Endothelial cell of umbilical vein (primary cell): ENCODE data around the gene PLCXD3. TPM values are rescaled to one million over a fixed set of nuclear protein-coding genes. Genes with fewer than 3 reads are reported as not detected.
"Not testable (repeated sequence)": the region's sequence is repeated elsewhere in the genome, so short reads cannot be mapped to it uniquely, and the experiment has no call there.

Experiments
- BruUV-seq: library from RNA; stranded (reverse); fragments of 400-500 nt; replicated peaks from 2 replicates; lab custom pipeline; 2021; lab: Mats Ljungman, UMichigan
- CTCF ChIA-PET: fragments of 300-600, 350-600 bp; sonication (Branson Sonifier 250); formaldehyde crosslinking; loops from one replicate; lab custom pipeline; 2021; ENCODE audit warnings: antibody characterized with exemption, inconsistent platforms; lab: Charles Lee
- POLR2A ChIA-PET: fragments of 300-600, 350-600 bp; sonication (Branson Sonifier 250); formaldehyde crosslinking; loops from one replicate; lab custom pipeline; 2021; ENCODE audit warnings: antibody characterized with exemption, inconsistent platforms; lab: Charles Lee
- DNase-seq: peaks from one replicate; pipeline ENCODE4 v3.0.0-alpha.2; 2011; ENCODE audit warnings: low read depth, low spot score
- FAIRE-seq: peaks from 2 replicates; lab custom pipeline; 2011; peaks lifted over from hg19 to GRCh38; lab: Jason Lieb, UNC
- H2AFZ ChIP-seq: 2 replicates; pipeline ENCODE4 v1.6.0; 2012; ENCODE audit warnings: low read depth, low read length, control low read depth, inconsistent platforms
- H3K27ac ChIP-seq: 2 replicates; pipeline ENCODE4 v1.5.1; 2011; ENCODE audit warnings: low read depth, mild to moderate bottlenecking, control low read depth, low read length, moderate library complexity; ENCODE audit not compliant: insufficient read depth
- H3K27me3 ChIP-seq, 2 experiments: 2 replicates each; pipeline versions ENCODE4 v1.6.0 to v1.6.1; 2011; ENCODE audit warnings: low read length in 2 of 2, mixed read lengths in 1 of 2; ENCODE audit not compliant: control insufficient read depth in 2 of 2, insufficient read depth in 2 of 2
- H3K36me3 ChIP-seq, 2 experiments: 2 replicates in 1 of 2; 3 replicates in 1 of 2; pipeline ENCODE4 v1.5.1; 2011; ENCODE audit warnings: low read length in 2 of 2, mild to moderate bottlenecking in 1 of 2, moderate library complexity in 1 of 2; ENCODE audit not compliant: control insufficient read depth in 2 of 2, insufficient read depth in 2 of 2; ENCODE audit errors: extremely low read depth in 1 of 2
- H3K4me1 ChIP-seq: 3 replicates; pipeline ENCODE4 v1.5.1; 2011; ENCODE audit warnings: mild to moderate bottlenecking, low read length; ENCODE audit not compliant: control insufficient read depth, insufficient read depth; ENCODE audit errors: extremely low read depth
- H3K4me2 ChIP-seq: 2 replicates; pipeline ENCODE4 v1.6.1; 2011; ENCODE audit warnings: low read length, control low read depth, mixed read lengths; ENCODE audit not compliant: insufficient read depth
- H3K4me3 ChIP-seq, 3 experiments: fragments of 200-600 bp in 1 of 3; sonication (generic), shearing (Covaris generic) in 1 of 3; replicated peaks in 1 of 3; 2 replicates each; pipeline ENCODE4 v1.5.1; 2011 to 2016; ENCODE audit warnings: control low read depth in 3 of 3, low read length in 3 of 3, mild to moderate bottlenecking in 2 of 3, inconsistent platforms in 1 of 3, low read depth in 1 of 3, moderate library complexity in 1 of 3; ENCODE audit not compliant: insufficient read depth in 1 of 3
- H3K79me2 ChIP-seq: 2 replicates; pipeline ENCODE4 v1.6.0; 2012; ENCODE audit warnings: low read length, inconsistent platforms; ENCODE audit not compliant: control insufficient read depth, insufficient read depth
- H3K9ac ChIP-seq: replicated peaks from 2 replicates; pipeline ENCODE3; 2011; ENCODE audit warnings: low read length, control low read depth; ENCODE audit not compliant: insufficient read depth; ENCODE audit errors: extremely low read depth
- H3K9me1 ChIP-seq: replicated peaks from 3 replicates; pipeline ENCODE4 v1.6.0; 2011; ENCODE audit warnings: mild to moderate bottlenecking, low read length; ENCODE audit not compliant: control insufficient read depth, insufficient read depth; ENCODE audit errors: extremely low read depth
- H3K9me3 ChIP-seq: replicated peaks from 2 replicates; pipeline ENCODE4 v1.5.1; 2012; ENCODE audit warnings: low read length, inconsistent platforms; ENCODE audit not compliant: control insufficient read depth, insufficient read depth
- H4K20me1 ChIP-seq: replicated peaks from 2 replicates; pipeline ENCODE3; 2011; ENCODE audit warnings: mild to moderate bottlenecking, low read length; ENCODE audit not compliant: control insufficient read depth, insufficient read depth; ENCODE audit errors: extremely low read depth
- EZH2 ChIP-seq: IDR thresholded peaks from 2 replicates; pipeline ENCODE4 v1.6.1; 2012; ENCODE audit warnings: borderline replicate concordance, low read depth, mild to moderate bottlenecking, moderate library complexity, low read length, inconsistent platforms; ENCODE audit not compliant: severe bottlenecking
- FOS ChIP-seq: IDR thresholded peaks from 2 replicates; pipeline ENCODE4 v1.6.1; 2011; ENCODE audit warnings: mild to moderate bottlenecking, low read length, moderate library complexity, borderline replicate concordance; ENCODE audit not compliant: insufficient read depth
- GATA2 ChIP-seq: IDR thresholded peaks from 2 replicates; pipeline ENCODE4 v1.7.0; 2011; ENCODE audit warnings: low read depth, mild to moderate bottlenecking, moderate library complexity, mixed read lengths, low read length; ENCODE audit not compliant: insufficient read length, insufficient read depth
- JUN ChIP-seq: IDR thresholded peaks from 2 replicates; pipeline ENCODE4 v1.6.1; 2011; ENCODE audit warnings: borderline replicate concordance, low read depth; ENCODE audit not compliant: insufficient read length, insufficient read depth
- MYC ChIP-seq: IDR thresholded peaks from one replicate; pipeline ENCODE4 v1.6.1; 2011; ENCODE audit warnings: mild to moderate bottlenecking, low read depth, low read length
- POLR2A ChIP-seq: IDR thresholded peaks from 2 replicates; pipeline ENCODE4 v1.6.1; 2012; ENCODE audit warnings: low read depth, mild to moderate bottlenecking, control low read depth, low read length
- POLR2AphosphoS5 ChIP-seq: IDR thresholded peaks from 2 replicates; pipeline ENCODE4 v1.6.1; 2012; ENCODE audit warnings: low read depth, mild to moderate bottlenecking, control low read depth, low read length, moderate library complexity; ENCODE audit not compliant: insufficient read depth
- dilution Hi-C: fragments of 300-500 bp; cut with MboI; formaldehyde crosslinking; loops from one replicate; pipeline ENCODE4 v1.15.0; 2019; ENCODE audit warnings: low sequenced_read_pairs; ENCODE audit not compliant: extremely low pct_ligation_motif_present
- intact Hi-C: fragments of 100-400 bp; cut with micrococcal nuclease; formaldehyde crosslinking; loops from one replicate; pipeline ENCODE4 v1.10.0; 2022
- polyA plus RNA-seq, 4 experiments: library from polyadenylated mRNA; depleted of rRNA in 3 of 4; stranded (reverse) in 3 of 4; unstranded in 1 of 4; fragments of >200 nt; gene quantifications; 2 replicates each; pipeline versions ENCODE4 v1.2.1 to v1.2.3, GENCODE V29; 2011 to 2012; ENCODE audit warnings: missing spikeins in 1 of 4
- total RNA-seq: library from RNA; stranded (reverse); gene quantifications from 2 replicates; pipeline ENCODE4 v1.2.3, GENCODE V29; 2021
- TF ChIP-seq, protein P1 (sequence below), 2 donors: IDR thresholded peaks; 1 replicate in 1 of 2; 2 replicates in 1 of 2; pipeline ENCODE4 v1.5.1; 2011; ENCODE audit warnings: low read length in 2 of 2, mild to moderate bottlenecking in 2 of 2, moderate library complexity in 2 of 2, control low read depth in 1 of 2, inconsistent platforms in 1 of 2, low read depth in 1 of 2; ENCODE audit not compliant: insufficient read depth in 1 of 2; ENCODE audit errors: extremely low read depth in 1 of 2
- TF ChIP-seq, protein P2 (sequence below): IDR thresholded peaks from 2 replicates; pipeline ENCODE4 v1.6.1; 2011; ENCODE audit not compliant: insufficient read depth, insufficient read length

The PLCXD3 gene
- total and polyA plus RNA-seq, 2 donors (not counting 3 experiments of a cell fraction or from before 2014, with no cell fraction given): not detected

DNA sequence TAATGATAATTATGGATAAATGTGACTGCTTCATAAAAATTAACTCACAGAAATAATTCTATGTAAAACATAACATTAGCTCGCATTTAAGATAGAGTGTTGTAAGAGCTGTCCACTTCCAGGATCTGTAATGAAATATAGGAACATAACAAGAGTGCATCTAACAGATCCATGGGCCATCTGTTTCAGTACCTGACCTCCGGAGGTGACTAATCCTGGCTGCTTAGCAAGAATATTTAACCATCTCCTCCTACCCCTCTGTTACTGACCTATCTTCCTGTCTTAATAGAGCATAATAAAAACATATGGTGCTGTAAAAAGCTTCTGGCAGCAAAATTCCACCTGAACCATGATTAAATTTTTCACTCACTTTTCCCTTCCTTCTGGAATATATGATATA is 7.1 kb downstream of the PLCXD3 start:
- H3K4me1 ChIP-seq: no peaks in the 10 kb centered on the region
- H3K9me3 ChIP-seq: no peaks in the 10 kb centered on the region
- no peaks in the 10 kb centered on the region for H3K9me1 ChIP-seq
- no peak overlapping the region for H3K4me3 ChIP-seq
- H3K27me3 ChIP-seq: no peaks in the 10 kb centered on the region
- CTCF ChIA-PET: no interaction called here
- no peaks in the 10 kb centered on the region for H4K20me1 ChIP-seq
- H3K9ac ChIP-seq: no peak overlapping the region
- no peak overlapping the region for H2AFZ ChIP-seq
- FAIRE-seq (no peak), DNase-seq (no peak)
- POLR2A ChIA-PET: no interaction called here
- intact Hi-C loops: no loop called here
- TF ChIP-seq EZH2 (no peak), MYC (no peak), POLR2AphosphoS5 (no peak), FOS (no peak), JUN (no peak), GATA2 (no peak), POLR2A (no peak)
- TF ChIP-seq, protein P1, sequence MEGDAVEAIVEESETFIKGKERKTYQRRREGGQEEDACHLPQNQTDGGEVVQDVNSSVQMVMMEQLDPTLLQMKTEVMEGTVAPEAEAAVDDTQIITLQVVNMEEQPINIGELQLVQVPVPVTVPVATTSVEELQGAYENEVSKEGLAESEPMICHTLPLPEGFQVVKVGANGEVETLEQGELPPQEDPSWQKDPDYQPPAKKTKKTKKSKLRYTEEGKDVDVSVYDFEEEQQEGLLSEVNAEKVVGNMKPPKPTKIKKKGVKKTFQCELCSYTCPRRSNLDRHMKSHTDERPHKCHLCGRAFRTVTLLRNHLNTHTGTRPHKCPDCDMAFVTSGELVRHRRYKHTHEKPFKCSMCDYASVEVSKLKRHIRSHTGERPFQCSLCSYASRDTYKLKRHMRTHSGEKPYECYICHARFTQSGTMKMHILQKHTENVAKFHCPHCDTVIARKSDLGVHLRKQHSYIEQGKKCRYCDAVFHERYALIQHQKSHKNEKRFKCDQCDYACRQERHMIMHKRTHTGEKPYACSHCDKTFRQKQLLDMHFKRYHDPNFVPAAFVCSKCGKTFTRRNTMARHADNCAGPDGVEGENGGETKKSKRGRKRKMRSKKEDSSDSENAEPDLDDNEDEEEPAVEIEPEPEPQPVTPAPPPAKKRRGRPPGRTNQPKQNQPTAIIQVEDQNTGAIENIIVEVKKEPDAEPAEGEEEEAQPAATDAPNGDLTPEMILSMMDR (IDR thresholded peaks at IDR 0.05; ENCODE audit: extremely low read depth in 1 of 2, insufficient read depth in 1 of 2, low read depth in 1 of 2, low read length in 2 of 2): no peak
- TF ChIP-seq, protein P2, sequence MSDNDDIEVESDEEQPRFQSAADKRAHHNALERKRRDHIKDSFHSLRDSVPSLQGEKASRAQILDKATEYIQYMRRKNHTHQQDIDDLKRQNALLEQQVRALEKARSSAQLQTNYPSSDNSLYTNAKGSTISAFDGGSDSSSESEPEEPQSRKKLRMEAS: no peak
- H3K4me2 ChIP-seq: no peak overlapping the region
- dilution Hi-C loops: no loop called here
- H3K36me3 ChIP-seq: no peaks in the 10 kb centered on the region
- no peak overlapping the region for H3K27ac ChIP-seq
- BruUV-seq: no TSS peak
- H3K79me2 ChIP-seq: no peaks in the 10 kb centered on the region

DNA sequence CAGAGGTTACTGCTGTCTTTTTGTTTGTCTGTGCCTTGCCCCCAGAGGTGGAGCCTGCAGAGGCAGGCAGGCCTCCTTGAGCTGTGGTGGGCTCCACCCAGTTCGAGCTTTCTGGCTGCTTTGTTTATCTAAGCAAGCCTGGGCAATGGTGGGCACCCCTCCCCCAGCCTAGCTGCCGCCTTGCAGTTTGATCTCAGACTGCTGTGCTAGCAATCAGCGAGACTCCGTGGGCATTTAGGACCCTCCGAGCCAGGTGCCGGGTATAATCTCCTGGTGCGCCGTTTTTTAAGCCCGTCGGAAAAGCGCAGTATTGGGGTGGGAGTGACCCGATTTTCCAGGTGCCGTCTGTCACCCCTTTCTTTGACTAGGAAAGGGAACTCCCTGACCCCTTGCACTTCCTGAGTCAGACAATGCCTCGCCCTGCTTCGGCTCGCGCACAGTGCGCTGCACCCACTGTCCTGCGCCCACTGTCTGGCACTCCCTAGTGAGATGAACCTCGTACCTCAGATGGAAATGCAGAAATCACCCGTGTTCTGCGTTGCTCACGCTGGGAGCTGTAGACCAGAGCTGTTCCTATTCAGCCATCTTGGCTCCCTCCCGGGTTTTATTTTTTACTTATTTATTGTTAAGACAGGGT is 16.8 kb downstream of the PLCXD3 start:
- H3K9me3 ChIP-seq, CTCF ChIA-PET, H3K4me3 ChIP-seq, BruUV-seq, H2AFZ ChIP-seq, H3K9ac ChIP-seq, POLR2A ChIA-PET, DNase-seq, H3K79me2 ChIP-seq, H3K27ac ChIP-seq, FAIRE-seq, H3K4me1 ChIP-seq, intact Hi-C loops, H3K9me1 ChIP-seq, H3K36me3 ChIP-seq, H3K4me2 ChIP-seq, H3K27me3 ChIP-seq, dilution Hi-C loops, H4K20me1 ChIP-seq: not testable (repeated sequence)
